AG10803 (cell line): ENCODE data around the gene CAMSAP2.

ENCODE experiments used
- DNase-seq: peaks from one replicate; pipeline ENCODE4 v3.0.0; 2010; ENCODE audit warnings: low read depth
- H3K4me3 ChIP-seq: 2 replicates; pipeline ENCODE4 v1.5.1; 2011; ENCODE audit warnings: mild to moderate bottlenecking, low read length, control low read depth
- CTCF ChIP-seq: conservative IDR thresholded peaks from 2 replicates; pipeline ENCODE4 v1.5.1; 2011; ENCODE audit warnings: mild to moderate bottlenecking, low read length, control low read depth, inconsistent platforms

The CAMSAP2 gene

GRCh38 chr1:200738327-200738948, at the start of gene CAMSAP2:
Gene CAMSAP2, plus strand, starts transcription at chr1:200738893. Its CDS starts 935 bp downstream, at chr1:200739828.
- TF ChIP-seq CTCF: no peak
- H3K4me3 ChIP-seq: peak within 1 kb of the TSS; percentile 97
- DNase-seq: peak; percentile 89

GRCh38 chr1:200692316-200692715, 46.4 kb upstream of the CAMSAP2 start:
- no peak for TF ChIP-seq CTCF
- DNase-seq: no peak

GRCh38 chr1:200693327-200693726, 45.4 kb upstream of the CAMSAP2 start:
- no peak for TF ChIP-seq CTCF
- H3K4me3 ChIP-seq: no peak overlapping the region

More at GRCh38 chr1:200692316-200692715, 46.4 kb upstream of the CAMSAP2 start:
- no peak overlapping the region for H3K4me3 ChIP-seq

GRCh38 chr1:200694738-200695137, 44.0 kb upstream of the CAMSAP2 start:
- no peak for TF ChIP-seq CTCF
- no peak for DNase-seq
- no peak overlapping the region for H3K4me3 ChIP-seq

More at GRCh38 chr1:200693327-200693726, 45.4 kb upstream of the CAMSAP2 start:
- no peak for DNase-seq

GRCh38 chr1:200699871-200700270, 38.8 kb upstream of the CAMSAP2 start:
- no peak for TF ChIP-seq CTCF
- DNase-seq: peak; percentile 38
- no peak overlapping the region for H3K4me3 ChIP-seq

GRCh38 chr1:200704986-200705500, 33.6 kb upstream of the CAMSAP2 start:
- TF ChIP-seq CTCF: no peak
- no peak overlapping the region for H3K4me3 ChIP-seq
- DNase-seq: no peak

- no peak for DNase-seq
- no peak overlapping the region for H3K4me3 ChIP-seq
- no peak for TF ChIP-seq CTCF
These were observed 32.4 kb upstream of the CAMSAP2 start for GRCh38 chr1:200706111-200706814.
